GM12891 (cell line): Measurements from ENCODE around the gene ANO2.

Source experiments
- POLR2A ChIP-seq: IDR thresholded peaks from 2 replicates; pipeline ENCODE4 v1.6.1; 2011; ENCODE audit warnings: low read depth, low read length, control low read depth
- POLR2AphosphoS5 ChIP-seq: IDR thresholded peaks from 2 replicates; pipeline ENCODE4 v1.6.1; 2011; ENCODE audit warnings: low read depth, low read length, control low read depth
- SPI1 ChIP-seq: IDR thresholded peaks from 2 replicates; pipeline ENCODE4 v1.6.1; 2011; ENCODE audit warnings: low read depth, low read length, control low read depth

GRCh38 chr12:5585178-5585577, 359.9 kb downstream of the ANO2 start:
- no peak for TF ChIP-seq POLR2A
- no peak for TF ChIP-seq POLR2AphosphoS5
- TF ChIP-seq SPI1, result no peak
